Erythroblast (primary cell): ENCODE data around the gene LRRC43.

Source experiments
- GATA1 ChIP-seq: IDR thresholded peaks from 2 replicates; pipeline ENCODE4 v1.6.1; 2011; ENCODE audit warnings: low read depth, mild to moderate bottlenecking, control low read depth, low read length, moderate library complexity
- POLR2A ChIP-seq: IDR thresholded peaks from 2 replicates; pipeline ENCODE4 v1.6.1; 2011; ENCODE audit warnings: mild to moderate bottlenecking, low read length

DNA sequence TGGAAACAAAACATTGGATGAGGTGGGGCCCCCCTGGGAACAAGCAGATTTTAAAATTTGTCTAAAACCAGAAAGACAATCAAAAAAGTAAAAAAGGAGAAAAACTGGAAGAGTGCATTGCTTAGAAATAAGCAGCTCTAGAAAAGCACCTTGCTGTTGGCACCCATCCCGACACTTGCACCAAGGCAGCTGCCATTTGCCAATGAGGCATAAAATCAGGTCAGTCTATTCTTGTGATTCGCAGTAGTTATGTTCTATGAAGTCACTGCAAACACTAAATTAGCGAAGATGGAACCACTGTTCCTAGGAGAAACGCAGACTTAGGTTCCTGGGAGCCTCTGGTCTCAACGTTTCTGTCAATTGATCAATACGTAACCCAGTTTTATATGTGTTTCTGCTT is 67.1 kb downstream of the LRRC43 start:
- TF ChIP-seq POLR2A (no peak), GATA1 (no peak)
